ENCODE results near the gene ALDH16A1. TPM values are rescaled to one million over a fixed set of nuclear protein-coding genes. Genes with fewer than 3 reads are reported as not detected.
A peak's percentile ranks its signal among the peaks of the same experiment; 100 is the strongest.

ALDH16A1 gene
- total and polyA plus RNA-seq, 2 of the 8 experiments (the other 6 are each of a cell fraction or from before 2014, with no cell fraction given), result 30.5 to 34.3 TPM

GRCh38 chr19:49435670-49436069 lies 17.4 kb upstream of the ALDH16A1 start:
- DNase-seq (ENCODE audit: low read depth in 1 of 2, low spot score in 2 of 2) (no peak), FAIRE-seq (no peak)
- Histone ChIP-seq H3K14ac (ENCODE audit: insufficient read length) (no peak overlapping the region), H3K4me3 (ENCODE audit: extremely low read depth in 1 of 4, insufficient read depth in 2 of 4, low read depth in 3 of 4, low read length in 4 of 4) (peak overlapping the region in 1 of 4 experiments; percentile 55; a peak in 4 of 8 replicates), H3K36me3 (ENCODE audit: control insufficient read depth in 2 of 4, insufficient read depth in 4 of 4, low read length in 3 of 4) (no peaks in the 10 kb centered on the region), H3K79me1 (ENCODE audit: low read depth, low read length) (no peaks in the 10 kb centered on the region), H4K5ac (ENCODE audit: insufficient read length, low read depth, low read length) (no peak overlapping the region), H3K56ac (replicated peaks; ENCODE audit: insufficient read length, low read depth, low read length) (no peak overlapping the region), H2BK120ac (replicated peaks; ENCODE audit: low read depth, low read length) (no peak overlapping the region), H4K91ac (replicated peaks; ENCODE audit: insufficient read length, low read length) (no peak overlapping the region), H3K18ac (ENCODE audit: extremely low read depth, low read length) (peak overlapping the region; percentile 75), H2AFZ (ENCODE audit: low read length) (0 out of 2 replicates have a peak overlapping the region, but pooled peaks have one; percentile 36), H3K9me3 (ENCODE audit: insufficient read depth in 2 of 2, low read depth in 1 of 2, low read length in 1 of 2) (peaks cover 0 to 2% of the 10 kb centered on the region in 2 experiments; a peak in 1 of 4 replicates), H3K4ac (replicated peaks; ENCODE audit: insufficient read length, low read depth, low read length) (peak overlapping the region; percentile 79), H3K23ac (ENCODE audit: insufficient read length) (no peak overlapping the region), H3K9ac (replicated peaks in 1 of 4; ENCODE audit: extremely low read depth in 1 of 4, low read depth in 3 of 4, low read length in 3 of 4) (no peak overlapping the region), H3K4me1 (replicated peaks in 1 of 4; ENCODE audit: control insufficient read depth in 3 of 4, insufficient read depth in 4 of 4, low read length in 3 of 4) (peaks cover 0 to 21% (median 12%) of the 10 kb centered on the region in 4 experiments; a peak in 5 of 7 replicates), H3K79me2 (ENCODE audit: control insufficient read depth in 1 of 2, insufficient read depth in 2 of 2, low read length in 2 of 2) (no peaks in the 10 kb centered on the region), H3K23me2 (ENCODE audit: low read depth, low read length) (peaks cover 10% of the 10 kb centered on the region; the same call in 1 of the 2 replicates), H3K27me3 (replicated peaks in 1 of 4; ENCODE audit: control insufficient read depth in 3 of 4, extremely low read depth in 1 of 4, insufficient read depth in 3 of 4, low read length in 3 of 4) (peaks cover 29 to 68% (median 57%) of the 10 kb centered on the region in 4 experiments; a peak in 6 of 7 replicates), H4K8ac (ENCODE audit: extremely low read depth, insufficient read depth, low read length) (no peak overlapping the region), H2BK12ac (ENCODE audit: low read depth, low read length) (peak overlapping the region; percentile 87; the same call in 1 of the 2 replicates), H3K4me2 (ENCODE audit: insufficient read depth in 1 of 2, low read depth in 2 of 2, low read length in 2 of 2) (peak overlapping the region; percentile 52 to 80), H3K27ac (ENCODE audit: low read depth, low read length) (no peak overlapping the region), H2BK20ac (ENCODE audit: low read length) (0 out of 2 replicates have a peak overlapping the region, but pooled peaks have one; percentile 66), H2AK5ac (ENCODE audit: low read depth, low read length) (0 out of 2 replicates have a peak overlapping the region, but pooled peaks have one; percentile 42), H2BK5ac (ENCODE audit: low read depth, low read length) (no peak overlapping the region), H2BK15ac (ENCODE audit: low read length) (peak overlapping the region; percentile 97), H4K20me1 (replicated peaks in 1 of 2; ENCODE audit: control insufficient read depth in 1 of 2, insufficient read depth in 2 of 2, low read length in 2 of 2) (no peaks in the 10 kb centered on the region)
- ChIA-PET CTCF (ENCODE audit: partially characterized antibody) (interaction anchor here (0.8 to 4.7 kb wide), 14 partner anchors 8 to 103 kb away, joined by 3 to 38 read pairs (median 4); partner anchors contain the start of genes DKKL1, GFY and PTH2), POLR2A (ENCODE audit: partially characterized antibody) (interaction anchor here (0.6 to 2.3 kb wide), 14 partner anchors 8 to 173 kb away, joined by 3 to 17 read pairs (median 4); partner anchors contain the start of genes ALDH16A1, GFY and RPL13A)
- WGBS, 2 experiments (ENCODE audit: extremely low coverage in 1 of 2, insufficient coverage in 1 of 2, insufficient read length in 1 of 2, insufficient replicate concordance in 2 of 2, low coverage in 1 of 2, low lambda C conversion rate in 2 of 2, missing lambda C conversion rate in 1 of 2), result 93% methylated on average over 10 of the region's 10 CpGs; no CpG with 5 or more reads in 1 of the 2 experiments
- TF ChIP-seq GABPA (IDR thresholded peaks at IDR 0.05; ENCODE audit: borderline replicate concordance, insufficient read depth, low read length), result no peak
- TF ChIP-seq CTCF (IDR thresholded peaks at IDR 0.05; ENCODE audit: control extremely low read depth in 1 of 3, insufficient read depth in 1 of 3, low read depth in 1 of 3, low read length in 3 of 3), result no peak
- no peak for TF ChIP-seq MAFK (IDR thresholded peaks at IDR 0.05; ENCODE audit: low read depth, low read length)
- TF ChIP-seq JUND (IDR thresholded peaks at IDR 0.05; ENCODE audit: low read length), result no peak
- TF ChIP-seq SP2 (IDR thresholded peaks at IDR 0.05; ENCODE audit: low read length), result no peak
- TF ChIP-seq SP4 (IDR thresholded peaks at IDR 0.05; ENCODE audit: low read length), result no peak
- TF ChIP-seq CTBP2 (IDR thresholded peaks at IDR 0.05; ENCODE audit: borderline replicate concordance, insufficient read depth, insufficient read length, low read length), result no peak
- no peak for TF ChIP-seq CHD1 (IDR thresholded peaks at IDR 0.05; ENCODE audit: low read depth, low read length)
- TF ChIP-seq SUZ12 (IDR thresholded peaks at IDR 0.05; ENCODE audit: low read length), result no peak
- TF ChIP-seq NANOG (IDR thresholded peaks at IDR 0.05; ENCODE audit: insufficient read depth, low read depth, low read length, poor library complexity, severe bottlenecking), result no peak

All from H1 (cell line).